Esophagus squamous epithelium (tissue), 5 donors: ENCODE measurements around the gene MTA1. TPM values are rescaled to one million over a fixed set of nuclear protein-coding genes. Genes with fewer than 3 reads are reported as not detected.

Experiments
- DNase-seq: peaks from one replicate; lab custom pipeline; 2025; lab: John Stamatoyannopoulos, UW
- H3K27ac ChIP-seq, 4 donors: fragments of 200-600 bp; sonication (generic); one replicate each; pipeline ENCODE4 v1.5.1; 2016 to 2019; ENCODE audit warnings: mild to moderate bottlenecking in 1 of 4
- H3K27me3 ChIP-seq, 4 donors: fragments of 200-600 bp; sonication (generic); 1 replicate in 3 of 4; 2 replicates in 1 of 4; pipeline versions ENCODE4 v1.5.1 to v1.6.0; 2017 to 2021; ENCODE audit warnings: antibody characterized with exemption in 1 of 4
- H3K36me3 ChIP-seq, 3 donors: fragments of 200-600 bp; sonication (generic); one replicate each; pipeline ENCODE4 v1.5.1; 2016 to 2019
- H3K4me1 ChIP-seq, 3 donors: fragments of 200-600 bp; sonication (generic); one replicate each; pipeline ENCODE4 v1.5.1; 2017 to 2019
- H3K4me3 ChIP-seq, 4 donors: fragments of 200-600 bp; sonication (generic); 1 replicate in 3 of 4; 2 replicates in 1 of 4; pipeline ENCODE4 v1.5.1; 2016 to 2019; ENCODE audit warnings: mild to moderate bottlenecking in 2 of 4, moderate library complexity in 1 of 4
- H3K9me3 ChIP-seq, 3 donors: fragments of 200-600 bp; sonication (generic); one replicate each; pipeline ENCODE4 v1.5.1; 2016 to 2019
- CTCF ChIP-seq, 6 experiments: fragments of 450-650 bp in 4 of 6; fragments of 200-600 bp in 2 of 6; sonication (generic) in 2 of 6; IDR thresholded peaks; one replicate each; pipeline ENCODE4 v1.5.1; 2016 to 2019; ENCODE audit warnings: antibody characterized with exemption in 6 of 6, mild to moderate bottlenecking in 4 of 6, moderate library complexity in 4 of 6
- POLR2A ChIP-seq, 4 donors: fragments of 450-650 bp; IDR thresholded peaks; one replicate each; pipeline ENCODE4 v1.6.1; 2017; ENCODE audit warnings: antibody characterized with exemption in 4 of 4, mild to moderate bottlenecking in 4 of 4, moderate library complexity in 3 of 4
- WGBS, 2 donors: methylation state at CpG; one replicate each; pipeline ENCODE4 v1.1.5; 2018; 5-methylcytosine and 5-hydroxymethylcytosine counted together
- intact Hi-C: fragments of 100-400 bp; cut with DNase I; formaldehyde crosslinking; loops from one replicate; pipeline ENCODE4 v1.15.0; 2022
- total RNA-seq, 4 donors: library from RNA; depleted of rRNA; stranded (reverse); fragments of >200 nt; gene quantifications; one replicate each; pipeline ENCODE4 v1.1.0, GENCODE V29; 2016
- donor health status: DM: yes; HTN: yes; CAD: no.

Gene MTA1
- total RNA-seq, 4 donors from 2014 or later, result 19.9 to 64.7 (median 39.6) TPM

- TF ChIP-seq POLR2A (IDR thresholded peaks at IDR 0.05) (no peak), CTCF (IDR thresholded peaks at IDR 0.05) (no peak)
- Histone ChIP-seq H3K4me3 (no peak overlapping the region), H3K27ac (peak overlapping the region in 1 of 4 donors; percentile 71), H3K36me3 (peaks cover under 1 to 49% (median 6%) of the 10 kb centered on the region in 3 donors), H3K4me1 (peaks cover 52 to 97% (median 75%) of the 10 kb centered on the region in 3 donors), H3K9me3 (no peaks in the 10 kb centered on the region), H3K27me3 (peaks cover 0 to 11% (median 0%) of the 10 kb centered on the region in 4 donors)
- DNase-seq, result no peak
- WGBS, 2 donors, result 83 to 92% methylated on average over 13 to 17 of the region's 34 CpGs
- intact Hi-C loops, result no loop called here
These were observed 51.0 kb downstream of the MTA1 start for GRCh38 chr14:105470350-105471296.

GRCh38 chr14:105471297-105471821 is 51.7 kb downstream of the MTA1 start:
- peaks cover 0 to 16% (median 0%) of the 10 kb centered on the region in 4 donors for H3K27me3 ChIP-seq
- 81% methylated on average over 6 of the region's 19 CpGs; no CpG with 5 or more reads in 1 of the 2 donors for WGBS, 2 donors
- no peak overlapping the region for H3K4me3 ChIP-seq
- TF ChIP-seq CTCF (IDR thresholded peaks at IDR 0.05) (no peak), POLR2A (IDR thresholded peaks at IDR 0.05) (no peak)
- peaks cover 59 to 97% (median 77%) of the 10 kb centered on the region in 3 donors for H3K4me1 ChIP-seq
- intact Hi-C loops, result no loop called here
- H3K27ac ChIP-seq, result peak overlapping the region in 2 of 4 donors; percentile 4 to 90
- no peak for DNase-seq
- H3K36me3 ChIP-seq, result peaks cover 0 to 43% (median 4%) of the 10 kb centered on the region in 3 donors
- no peaks in the 10 kb centered on the region for H3K9me3 ChIP-seq

- peaks cover 0 to 16% (median 0%) of the 10 kb centered on the region in 4 donors for H3K27me3 ChIP-seq
- H3K4me1 ChIP-seq, result peaks cover 64 to 97% (median 77%) of the 10 kb centered on the region in 3 donors
- H3K27ac ChIP-seq, result peak overlapping the region in 3 of 4 donors; percentile 19 to 95 (median 90)
- TF ChIP-seq CTCF (IDR thresholded peaks at IDR 0.05) (no peak), POLR2A (IDR thresholded peaks at IDR 0.05) (no peak)
- H3K9me3 ChIP-seq, result no peaks in the 10 kb centered on the region
- WGBS, 2 donors, result 14 to 88% methylated on average over 1 to 5 of the region's 8 CpGs
- H3K36me3 ChIP-seq, result peaks cover 0 to 37% (median 0%) of the 10 kb centered on the region in 3 donors
- H3K4me3 ChIP-seq, result no peak overlapping the region
- DNase-seq, result no peak
- intact Hi-C loops, result no loop called here
These were observed 52.3 kb downstream of the MTA1 start for GRCh38 chr14:105471823-105472485.

GRCh38 chr14:105472486-105472991 is 52.9 kb downstream of the MTA1 start:
- DNase-seq, result no peak
- 74% methylated on average over 6 of the region's 12 CpGs; no CpG with 5 or more reads in 1 of the 2 donors for WGBS, 2 donors
- no peak overlapping the region for H3K4me3 ChIP-seq

More at GRCh38 chr14:105472486-105472991, 52.9 kb downstream of the MTA1 start:
- H3K27ac ChIP-seq, result peak overlapping the region in 3 of 4 donors; percentile 19 to 95 (median 90)
- H3K9me3 ChIP-seq, result no peaks in the 10 kb centered on the region
- H3K4me1 ChIP-seq, result peaks cover 63 to 97% (median 75%) of the 10 kb centered on the region in 3 donors
- H3K27me3 ChIP-seq, result peaks cover 0 to 16% (median 0%) of the 10 kb centered on the region in 4 donors
- peaks cover 0 to 31% (median 0%) of the 10 kb centered on the region in 3 donors for H3K36me3 ChIP-seq
- intact Hi-C loops, result no loop called here
- TF ChIP-seq POLR2A (IDR thresholded peaks at IDR 0.05) (no peak), CTCF (IDR thresholded peaks at IDR 0.05) (no peak)
